CD8-positive, alpha-beta memory T cell (primary cell): Measurements from ENCODE around the gene SHISA5. TPM values are rescaled to one million over a fixed set of nuclear protein-coding genes. Genes with fewer than 3 reads are reported as not detected.
A peak's percentile ranks its signal among the peaks of the same experiment; 100 is the strongest.

ENCODE experiments used
- CTCF ChIA-PET: fragments of 350-600 bp; sonication (Branson Sonifier 250); formaldehyde crosslinking; loops from one replicate; lab custom pipeline; 2021; ENCODE audit warnings: antibody characterized with exemption; lab: Charles Lee
- POLR2A ChIA-PET: fragments of 350-600 bp; sonication (Branson Sonifier 250); formaldehyde crosslinking; loops from one replicate; lab custom pipeline; 2021; ENCODE audit warnings: antibody characterized with exemption; lab: Charles Lee
- DNase-seq, 5 donors: peaks; one replicate each; pipeline versions ENCODE4 v3.0.0 to v3.0.0-alpha.2; 2020 to 2022; ENCODE audit warnings: mixed read lengths in 1 of 5
- H3K27ac ChIP-seq: one replicate; pipeline ENCODE4 v1.7.0; 2013; ENCODE audit warnings: low read depth, mild to moderate bottlenecking, low read length, moderate library complexity
- H3K27me3 ChIP-seq: 2 replicates; pipeline ENCODE4 v1.7.0; 2013; ENCODE audit warnings: low read length, mild to moderate bottlenecking; ENCODE audit not compliant: insufficient read depth, poor library complexity, severe bottlenecking
- H3K36me3 ChIP-seq: 2 replicates; pipeline ENCODE4 v1.7.0; 2013; ENCODE audit warnings: mild to moderate bottlenecking, low read length, moderate library complexity; ENCODE audit not compliant: insufficient read depth
- H3K4me1 ChIP-seq: 2 replicates; pipeline ENCODE4 v1.7.0; 2013; ENCODE audit warnings: mild to moderate bottlenecking, low read length, moderate library complexity; ENCODE audit not compliant: insufficient read depth
- H3K4me3 ChIP-seq: 2 replicates; pipeline ENCODE4 v1.7.0; 2013; ENCODE audit warnings: mild to moderate bottlenecking, low read length
- H3K9me3 ChIP-seq: 2 replicates; pipeline ENCODE4 v1.7.0; 2013; ENCODE audit warnings: mild to moderate bottlenecking, low read length
- H3K27ac Mint-ChIP-seq, 8 donors: one replicate each; pipeline ENCODE4 v1.8.0; 2020 to 2021; ENCODE audit warnings: mixed read lengths in 8 of 8, mild to moderate bottlenecking in 6 of 8, inconsistent platforms in 3 of 8, moderate library complexity in 3 of 8
- H3K27me3 Mint-ChIP-seq, 2 donors: one replicate each; pipeline ENCODE4 v1.8.0; 2020 to 2021; ENCODE audit warnings: mixed read lengths in 2 of 2, mild to moderate bottlenecking in 1 of 2, moderate library complexity in 1 of 2
- H3K36me3 Mint-ChIP-seq, 3 donors: one replicate each; pipeline ENCODE4 v1.8.0; 2020 to 2021; ENCODE audit warnings: mixed read lengths in 3 of 3, inconsistent platforms in 1 of 3, mild to moderate bottlenecking in 1 of 3
- H3K4me1 Mint-ChIP-seq, 3 donors: one replicate each; pipeline ENCODE4 v1.8.0; 2020 to 2021; ENCODE audit warnings: mixed read lengths in 3 of 3, inconsistent platforms in 1 of 3, mild to moderate bottlenecking in 1 of 3
- H3K4me3 Mint-ChIP-seq, 7 donors: one replicate each; pipeline ENCODE4 v1.8.0; 2020 to 2021; ENCODE audit warnings: mixed read lengths in 7 of 7, mild to moderate bottlenecking in 6 of 7, moderate library complexity in 4 of 7, inconsistent platforms in 2 of 7
- H3K9me3 Mint-ChIP-seq, 5 donors: one replicate each; pipeline ENCODE4 v1.8.0; 2020 to 2022; ENCODE audit warnings: mixed read lengths in 5 of 5, mild to moderate bottlenecking in 3 of 5, moderate library complexity in 2 of 5, inconsistent platforms in 1 of 5
- polyA plus RNA-seq: library from polyadenylated mRNA; unstranded; fragments of 300-500 nt; fragmentation: Illumina TruSeq; gene quantifications from one replicate; pipeline ENCODE4 v1.2.3, GENCODE V29; 2021
- total RNA-seq, 2 experiments: library from RNA; stranded (reverse); gene quantifications; one replicate each; pipeline ENCODE4 v1.2.3, GENCODE V29; 2021

Gene SHISA5
- total and polyA plus RNA-seq, 3 experiments from 2014 or later = 102 to 470 (median 102) TPM

- Histone ChIP-seq H3K27ac (no peak overlapping the region), H3K27me3 (no peaks in the 10 kb centered on the region), H3K9me3 (no peaks in the 10 kb centered on the region), H3K4me1 (peaks cover 25% of the 10 kb centered on the region), H3K36me3 (peaks cover 4% of the 10 kb centered on the region), H3K4me3 (no peak overlapping the region)
- ChIA-PET CTCF (interaction anchor here (1.2 to 6.4 kb wide), 9 partner anchors 11 to 160 kb away, joined by 3 to 176 read pairs (median 5); partner anchors contain the start of genes ATRIP and PFKFB4), POLR2A (no interaction called here)
- H3K9me3 Mint-ChIP-seq = no peaks in the 10 kb centered on the region
- peak in 1 of 5 donors; percentile 26 for DNase-seq
- H3K27me3 Mint-ChIP-seq = peaks cover 0 to 3% of the 10 kb centered on the region in 2 donors
- H3K27ac Mint-ChIP-seq = peak overlapping the region in 1 of 8 donors; percentile 60
- H3K4me1 Mint-ChIP-seq = peaks cover 8 to 30% (median 14%) of the 10 kb centered on the region in 3 donors
- H3K4me3 Mint-ChIP-seq = no peak overlapping the region
- H3K36me3 Mint-ChIP-seq = peaks cover 0 to 21% (median 0%) of the 10 kb centered on the region in 3 donors
Measured at GRCh38 chr3:48433472-48434118, 70.4 kb downstream of the SHISA5 start.

- peaks cover 0 to 3% of the 10 kb centered on the region in 2 donors for H3K27me3 Mint-ChIP-seq
- peak in 1 of 5 donors; percentile 37 for DNase-seq
- H3K27ac ChIP-seq = no peak overlapping the region
Measured at GRCh38 chr3:48432411-48433371, 71.3 kb downstream of the SHISA5 start.

GRCh38 chr3:48431224-48432029 lies 72.5 kb downstream of the SHISA5 start:
- ChIA-PET CTCF (interaction anchor here (0.9 to 6.4 kb wide), 4 partner anchors 9 to 31 kb away, joined by 3 to 176 read pairs (median 6); partner anchors contain the start of genes CCDC51 and TMA7), POLR2A (no interaction called here)
- H3K27ac ChIP-seq = no peak overlapping the region
- peaks cover 0 to 4% of the 10 kb centered on the region in 2 donors for H3K27me3 Mint-ChIP-seq
- peak overlapping the region; percentile 65 to 82 (median 78) for H3K4me3 Mint-ChIP-seq
- DNase-seq = peak in 1 of 5 donors; percentile 14
- H3K36me3 Mint-ChIP-seq = peaks cover 0 to 21% (median 0%) of the 10 kb centered on the region in 3 donors
- H3K36me3 ChIP-seq = peaks cover 4% of the 10 kb centered on the region
- H3K27ac Mint-ChIP-seq = peak overlapping the region in 4 of 8 donors; percentile 35 to 78 (median 56)
- H3K9me3 ChIP-seq = no peaks in the 10 kb centered on the region
- H3K27me3 ChIP-seq = no peaks in the 10 kb centered on the region
- peaks cover 24% of the 10 kb centered on the region for H3K4me1 ChIP-seq
- H3K4me1 Mint-ChIP-seq = peaks cover 5 to 25% (median 10%) of the 10 kb centered on the region in 3 donors
- no peak overlapping the region for H3K4me3 ChIP-seq
- no peaks in the 10 kb centered on the region for H3K9me3 Mint-ChIP-seq

More at GRCh38 chr3:48432411-48433371, 71.3 kb downstream of the SHISA5 start:
- H3K4me3 ChIP-seq = no peak overlapping the region
- CTCF ChIA-PET = interaction anchor here (0.9 to 6.4 kb wide), 7 partner anchors 8 to 159 kb away, joined by 3 to 176 read pairs (median 4); partner anchors contain the start of gene ATRIP
- H3K27ac Mint-ChIP-seq = peak overlapping the region in 1 of 8 donors; percentile 23
- no peaks in the 10 kb centered on the region for H3K9me3 Mint-ChIP-seq
- peaks cover 0 to 21% (median 0%) of the 10 kb centered on the region in 3 donors for H3K36me3 Mint-ChIP-seq
- H3K36me3 ChIP-seq = peaks cover 4% of the 10 kb centered on the region
- POLR2A ChIA-PET = no interaction called here
- peaks cover 7 to 25% (median 10%) of the 10 kb centered on the region in 3 donors for H3K4me1 Mint-ChIP-seq
- H3K27me3 ChIP-seq = no peaks in the 10 kb centered on the region
- peaks cover 25% of the 10 kb centered on the region for H3K4me1 ChIP-seq
- H3K4me3 Mint-ChIP-seq = peak overlapping the region in 2 of 7 donors; percentile 39 to 61
- H3K9me3 ChIP-seq = no peaks in the 10 kb centered on the region

- Mint-ChIP-seq H3K27ac (peak overlapping the region in 4 of 8 donors; percentile 35 to 72 (median 56)), H3K36me3 (peaks cover 0 to 21% (median 0%) of the 10 kb centered on the region in 3 donors), H3K4me3 (peak overlapping the region; percentile 72 to 94 (median 78)), H3K4me1 (peaks cover 5 to 25% (median 10%) of the 10 kb centered on the region in 3 donors), H3K27me3 (peaks cover 0 to 4% of the 10 kb centered on the region in 2 donors), H3K9me3 (no peaks in the 10 kb centered on the region)
- Histone ChIP-seq H3K27ac (no peak overlapping the region), H3K4me1 (peaks cover 17% of the 10 kb centered on the region), H3K9me3 (no peaks in the 10 kb centered on the region), H3K4me3 (no peak overlapping the region), H3K27me3 (no peaks in the 10 kb centered on the region), H3K36me3 (peaks cover 4% of the 10 kb centered on the region)
- CTCF ChIA-PET = interaction anchor here (0.9 to 2.0 kb wide), 3 partner anchors 9 to 30 kb away, joined by 3 to 9 read pairs (median 5); partner anchors contain the start of genes CCDC51 and TMA7
- POLR2A ChIA-PET = no interaction called here
- DNase-seq = peak in 1 of 5 donors; percentile 36
Measured at GRCh38 chr3:48430708-48431101, 73.3 kb downstream of the SHISA5 start.

GRCh38 chr3:48429960-48430707 lies 73.8 kb downstream of the SHISA5 start, which contains the start of gene PLXNB1:
Gene PLXNB1, minus strand, starts transcription at chr3:48430086. Its CDS starts 5,475 bp downstream, at chr3:48424611.
- peak within 1 kb of the TSS in 6 of 8 donors; percentile 24 to 84 (median 64) for H3K27ac Mint-ChIP-seq
- H3K9me3 Mint-ChIP-seq = no peaks in the 10 kb centered on the region
- peak within 1 kb of the TSS; percentile 4 for H3K27ac ChIP-seq
- H3K27me3 ChIP-seq = no peaks in the 10 kb centered on the region
- no peaks in the 10 kb centered on the region for H3K9me3 ChIP-seq
- peaks cover 5 to 25% (median 10%) of the 10 kb centered on the region in 3 donors for H3K4me1 Mint-ChIP-seq
- H3K4me3 ChIP-seq = peak within 1 kb of the TSS; percentile 28
- H3K27me3 Mint-ChIP-seq = peaks cover 0 to 4% of the 10 kb centered on the region in 2 donors
- peak in 1 of 5 donors; percentile 27 for DNase-seq
- H3K4me3 Mint-ChIP-seq = peak within 1 kb of the TSS; percentile 72 to 94 (median 78)
- H3K4me1 ChIP-seq = peaks cover 13% of the 10 kb centered on the region
- ChIA-PET POLR2A (interaction anchor here (1.2 kb wide), 1 partner anchor 9 kb away, joined by 3 read pairs; the partner anchor contains the start of gene CCDC51), CTCF (interaction anchor here (1.4 to 2.0 kb wide), 2 partner anchors 10 to 29 kb away, joined by 5 to 9 read pairs; partner anchors contain the start of genes CCDC51 and TMA7)
- peaks cover 4% of the 10 kb centered on the region for H3K36me3 ChIP-seq
- H3K36me3 Mint-ChIP-seq = peaks cover 0 to 21% (median 0%) of the 10 kb centered on the region in 3 donors

- peak overlapping the region; percentile 72 to 94 (median 78) for H3K4me3 Mint-ChIP-seq
- peaks cover 0 to 21% (median 0%) of the 10 kb centered on the region in 3 donors for H3K36me3 Mint-ChIP-seq
- Histone ChIP-seq H3K9me3 (no peaks in the 10 kb centered on the region), H3K27ac (peak overlapping the region; percentile 4), H3K4me1 (peaks cover 11% of the 10 kb centered on the region), H3K36me3 (peaks cover 4% of the 10 kb centered on the region), H3K27me3 (no peaks in the 10 kb centered on the region), H3K4me3 (peak overlapping the region; percentile 28)
- peaks cover 5 to 21% (median 5%) of the 10 kb centered on the region in 3 donors for H3K4me1 Mint-ChIP-seq
- DNase-seq = peak; percentile 56 to 80 (median 68)
- POLR2A ChIA-PET = interaction anchor here (0.5 to 1.2 kb wide), 2 partner anchors 10 to 16 kb away, joined by 3 read pairs; partner anchors contain the start of gene CCDC51
- no peaks in the 10 kb centered on the region for H3K9me3 Mint-ChIP-seq
- CTCF ChIA-PET = interaction anchor here (1.0 to 2.0 kb wide), 6 partner anchors 10 to 128 kb away, joined by 3 to 9 read pairs (median 4); partner anchors contain the start of genes CCDC51 and TMA7
- H3K27ac Mint-ChIP-seq = peak overlapping the region in 2 of 8 donors; percentile 24 to 74
- peaks cover 0 to 4% of the 10 kb centered on the region in 2 donors for H3K27me3 Mint-ChIP-seq
Measured at GRCh38 chr3:48429317-48429959, 74.5 kb downstream of the SHISA5 start.
